ENCODE measurements around the gene PDXDC1.
"Not testable (repeated sequence)": the region's sequence is repeated elsewhere in the genome, so short reads cannot be mapped to it uniquely, and the experiment has no call there.

DNA sequence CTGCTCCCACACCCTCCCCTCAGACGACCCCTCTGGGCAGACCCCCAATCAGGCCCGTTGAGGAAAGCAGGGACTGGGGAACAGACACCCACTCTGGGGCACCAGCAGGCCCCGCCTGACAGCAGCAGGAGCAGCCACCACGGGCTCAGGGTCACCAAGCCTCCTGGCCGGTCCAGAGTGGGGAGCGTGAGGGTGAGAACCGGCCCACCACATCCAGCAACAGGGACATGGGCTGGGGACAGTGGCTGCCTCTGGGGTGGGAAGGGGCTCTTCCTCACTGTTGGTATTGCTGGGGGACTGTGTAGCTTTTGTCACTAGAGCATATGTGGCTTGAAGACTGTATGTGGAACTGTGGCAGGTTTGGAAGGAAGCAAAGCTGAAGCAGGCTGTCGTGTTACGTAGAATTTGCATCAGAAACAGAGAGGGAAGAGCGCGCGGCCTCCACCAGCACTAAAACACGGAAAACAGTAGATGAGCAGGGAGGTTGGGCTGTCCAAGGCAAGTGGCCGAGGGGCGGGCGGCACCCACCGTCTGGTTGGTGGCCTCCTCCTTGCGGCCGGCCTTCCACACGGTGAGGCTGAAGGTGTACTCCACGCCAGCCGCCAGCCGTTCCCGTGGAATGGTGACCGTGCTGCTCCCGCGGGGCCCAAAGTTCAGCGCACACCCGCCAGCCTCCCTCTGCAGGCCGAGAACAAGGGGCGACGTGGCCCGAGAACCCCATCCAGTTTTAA is 160.1 kb downstream of the PDXDC1 start:
- TF ChIP-seq, protein P1, sequence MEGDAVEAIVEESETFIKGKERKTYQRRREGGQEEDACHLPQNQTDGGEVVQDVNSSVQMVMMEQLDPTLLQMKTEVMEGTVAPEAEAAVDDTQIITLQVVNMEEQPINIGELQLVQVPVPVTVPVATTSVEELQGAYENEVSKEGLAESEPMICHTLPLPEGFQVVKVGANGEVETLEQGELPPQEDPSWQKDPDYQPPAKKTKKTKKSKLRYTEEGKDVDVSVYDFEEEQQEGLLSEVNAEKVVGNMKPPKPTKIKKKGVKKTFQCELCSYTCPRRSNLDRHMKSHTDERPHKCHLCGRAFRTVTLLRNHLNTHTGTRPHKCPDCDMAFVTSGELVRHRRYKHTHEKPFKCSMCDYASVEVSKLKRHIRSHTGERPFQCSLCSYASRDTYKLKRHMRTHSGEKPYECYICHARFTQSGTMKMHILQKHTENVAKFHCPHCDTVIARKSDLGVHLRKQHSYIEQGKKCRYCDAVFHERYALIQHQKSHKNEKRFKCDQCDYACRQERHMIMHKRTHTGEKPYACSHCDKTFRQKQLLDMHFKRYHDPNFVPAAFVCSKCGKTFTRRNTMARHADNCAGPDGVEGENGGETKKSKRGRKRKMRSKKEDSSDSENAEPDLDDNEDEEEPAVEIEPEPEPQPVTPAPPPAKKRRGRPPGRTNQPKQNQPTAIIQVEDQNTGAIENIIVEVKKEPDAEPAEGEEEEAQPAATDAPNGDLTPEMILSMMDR (IDR thresholded peaks at IDR 0.05) = not testable (repeated sequence)
- not testable (repeated sequence) for TF ChIP-seq POLR2A (IDR thresholded peaks at IDR 0.05)

Data from uterus (tissue), 2 donors.